Measurements from ENCODE around the gene RPUSD1. TPM values are rescaled to one million over a fixed set of nuclear protein-coding genes. Genes with fewer than 3 reads are reported as not detected.
"Not testable (repeated sequence)": the region's sequence is repeated elsewhere in the genome, so short reads cannot be mapped to it uniquely, and the experiment has no call there.

Gene RPUSD1
- total and polyA plus RNA-seq, 2 experiments from 2014 or later: 27.6 to 37.8 TPM

GRCh38 chr16:820748-821147, 32.6 kb upstream of the RPUSD1 start:
- Histone ChIP-seq H3K27ac (no peak overlapping the region), H3K4me1 (ENCODE audit: insufficient read depth) (peaks cover 7% of the 10 kb centered on the region), H3K9me3 (ENCODE audit: low read depth) (no peaks in the 10 kb centered on the region), H3K36me3 (replicated peaks; ENCODE audit: insufficient read depth, low read depth) (no peaks in the 10 kb centered on the region), H3K9me2 (replicated peaks; ENCODE audit: insufficient read depth) (no peaks in the 10 kb centered on the region), H3K27me3 (no peaks in the 10 kb centered on the region), H3K4me2 (no peak overlapping the region), H2AFZ (no peak overlapping the region), H3K79me2 (no peaks in the 10 kb centered on the region), H3K4me3 (no peak overlapping the region), H4K20me1 (ENCODE audit: insufficient read depth, poor library complexity, severe bottlenecking) (no peaks in the 10 kb centered on the region)
- WGBS (ENCODE audit: low lambda C conversion rate, missing lambda C conversion rate): 83% methylated on average over 12 of the region's 12 CpGs
- DNase-seq (ENCODE audit: low spot score): no peak
- TF ChIP-seq CTCF (IDR thresholded peaks at IDR 0.05; ENCODE audit: poor library complexity) (no peak), EZH2phosphoT487 (IDR thresholded peaks at IDR 0.05; ENCODE audit: low read depth, severe bottlenecking, unreplicated experiment) (no peak), EZH2 (IDR thresholded peaks at IDR 0.05; ENCODE audit: borderline replicate concordance) (no peak)

DNA sequence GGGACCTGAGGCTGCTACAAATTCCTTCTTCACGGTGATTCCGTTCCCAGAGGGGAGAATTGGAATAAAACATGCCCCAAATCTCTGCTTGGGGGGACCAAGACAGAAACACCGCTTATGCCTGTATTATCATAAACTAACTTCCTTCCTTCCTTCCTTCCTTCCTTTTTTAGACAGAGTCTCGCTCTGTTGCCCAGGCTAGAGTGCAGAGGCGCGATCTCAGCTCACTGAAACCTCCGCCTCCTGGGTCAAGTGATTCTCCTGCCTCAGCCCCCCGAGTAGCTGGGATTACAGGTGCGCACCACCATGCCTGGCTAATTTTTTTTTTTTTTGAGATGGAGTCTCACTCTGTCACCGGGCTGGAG, 31.8 kb upstream of the RPUSD1 start:
- not testable (repeated sequence) for DNase-seq (ENCODE audit: low spot score); H3K4me2 ChIP-seq; H3K9me2 ChIP-seq (replicated peaks; ENCODE audit: insufficient read depth); H3K27me3 ChIP-seq; H3K4me1 ChIP-seq (ENCODE audit: insufficient read depth); H3K27ac ChIP-seq; H3K4me3 ChIP-seq; H4K20me1 ChIP-seq (ENCODE audit: insufficient read depth, poor library complexity, severe bottlenecking); H3K36me3 ChIP-seq (replicated peaks; ENCODE audit: insufficient read depth, low read depth); H3K9me3 ChIP-seq (ENCODE audit: low read depth); H2AFZ ChIP-seq; H3K79me2 ChIP-seq
- 86% methylated on average over 9 of the region's 10 CpGs for WGBS (ENCODE audit: low lambda C conversion rate, missing lambda C conversion rate)

DNA sequence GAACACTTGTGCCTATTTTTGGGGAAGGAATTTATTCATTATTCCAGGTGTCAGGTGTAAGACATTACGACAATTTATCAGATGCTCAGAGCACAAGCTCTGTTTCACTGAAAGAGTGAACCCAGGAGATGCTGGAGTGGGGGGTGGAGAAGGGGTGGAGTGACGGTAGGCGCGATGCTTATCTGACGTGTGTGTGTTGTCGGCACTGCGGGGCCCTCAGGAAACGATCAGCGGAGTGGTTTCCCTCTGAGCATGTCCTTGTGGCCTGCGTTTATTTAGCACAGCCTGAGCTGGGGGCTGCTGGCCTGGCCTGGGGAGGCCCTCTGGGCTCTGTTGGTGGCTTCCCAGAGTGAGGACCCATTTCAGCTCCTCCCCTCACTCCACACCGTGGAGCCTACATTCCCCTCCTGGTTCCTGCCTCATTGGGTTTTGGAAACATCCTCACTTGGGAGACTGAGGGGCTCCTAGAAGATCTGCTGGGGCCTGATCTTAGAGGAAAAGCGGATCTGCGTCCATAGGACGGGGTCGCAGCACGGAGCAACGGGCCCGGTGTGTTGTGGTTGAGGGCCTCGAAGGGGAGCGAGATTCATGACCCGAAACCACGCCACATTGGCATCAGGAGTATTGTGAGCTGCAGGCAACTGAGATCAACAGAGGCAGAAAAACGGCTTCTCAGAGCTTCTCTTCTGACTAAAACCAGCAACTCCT, 31.3 kb upstream of the RPUSD1 start:
- 85% methylated on average over 23 of the region's 23 CpGs for WGBS (ENCODE audit: low lambda C conversion rate, missing lambda C conversion rate)
- Histone ChIP-seq H3K36me3 (replicated peaks; ENCODE audit: insufficient read depth, low read depth) (no peaks in the 10 kb centered on the region), H3K27me3 (no peaks in the 10 kb centered on the region), H2AFZ (no peak overlapping the region), H3K4me2 (no peak overlapping the region), H3K9me2 (replicated peaks; ENCODE audit: insufficient read depth) (no peaks in the 10 kb centered on the region), H3K79me2 (no peaks in the 10 kb centered on the region), H3K9me3 (ENCODE audit: low read depth) (no peaks in the 10 kb centered on the region), H3K27ac (no peak overlapping the region), H3K4me1 (ENCODE audit: insufficient read depth) (no peaks in the 10 kb centered on the region), H3K4me3 (no peak overlapping the region), H4K20me1 (ENCODE audit: insufficient read depth, poor library complexity, severe bottlenecking) (no peaks in the 10 kb centered on the region)
- TF ChIP-seq EZH2 (IDR thresholded peaks at IDR 0.05; ENCODE audit: borderline replicate concordance): no peak
- no peak for TF ChIP-seq CTCF (IDR thresholded peaks at IDR 0.05; ENCODE audit: poor library complexity)
- DNase-seq (ENCODE audit: low spot score): no peak

- Histone ChIP-seq H3K27me3 (no peaks in the 10 kb centered on the region), H4K20me1 (ENCODE audit: insufficient read depth, poor library complexity, severe bottlenecking) (no peaks in the 10 kb centered on the region), H3K4me1 (ENCODE audit: insufficient read depth) (no peaks in the 10 kb centered on the region), H3K4me2 (no peak overlapping the region), H3K4me3 (no peak overlapping the region), H2AFZ (no peak overlapping the region), H3K9me3 (ENCODE audit: low read depth) (no peaks in the 10 kb centered on the region), H3K79me2 (no peaks in the 10 kb centered on the region), H3K27ac (no peak overlapping the region), H3K36me3 (replicated peaks; ENCODE audit: insufficient read depth, low read depth) (no peaks in the 10 kb centered on the region), H3K9me2 (replicated peaks; ENCODE audit: insufficient read depth) (no peaks in the 10 kb centered on the region)
- TF ChIP-seq CTCF (IDR thresholded peaks at IDR 0.05; ENCODE audit: poor library complexity) (no peak), EZH2phosphoT487 (IDR thresholded peaks at IDR 0.05; ENCODE audit: low read depth, severe bottlenecking, unreplicated experiment) (no peak), EZH2 (IDR thresholded peaks at IDR 0.05; ENCODE audit: borderline replicate concordance) (no peak)
- WGBS (ENCODE audit: low lambda C conversion rate, missing lambda C conversion rate): 78% methylated on average over 2 of the region's 2 CpGs
- no peak for DNase-seq (ENCODE audit: low spot score)
These were observed 30.4 kb upstream of the RPUSD1 start for GRCh38 chr16:818592-818991.
